HL-60/S4 treated with retinoic acid at 250 ng/mL for 4 days and 3 days (cell line): ENCODE data around the gene SMO.
"Not testable (repeated sequence)": the region's sequence is repeated elsewhere in the genome, so short reads cannot be mapped to it uniquely, and the experiment has no call there.

Experiments
- in situ Hi-C: fragments of 300-500 bp; cut with MboI; formaldehyde crosslinking; loops from 2 replicates; pipeline ENCODE4 v1.7.0; 2022; ENCODE audit warnings: low sequenced_read_pairs

SMO gene

GRCh38 chr7:129205987-129206785 lies 17.8 kb downstream of the SMO start:
- in situ Hi-C loops: no loop called here

GRCh38 chr7:129208667-129209066 lies 20.2 kb downstream of the SMO start:
- in situ Hi-C loops: no loop called here

- in situ Hi-C loops: no loop called here
Measured at GRCh38 chr7:129209067-129209926, 20.9 kb downstream of the SMO start.

GRCh38 chr7:129210256-129210988 lies 22.0 kb downstream of the SMO start:
- in situ Hi-C loops: no loop called here

GRCh38 chr7:129210989-129211312 lies 22.5 kb downstream of the SMO start:
- in situ Hi-C loops: no loop called here

GRCh38 chr7:129212126-129212525 lies 23.7 kb downstream of the SMO start:
- in situ Hi-C loops: no loop called here

- in situ Hi-C loops: no loop called here
Measured at GRCh38 chr7:129212596-129212995, 24.2 kb downstream of the SMO start.

- in situ Hi-C loops: no loop called here
Measured at GRCh38 chr7:129213828-129214227, 25.4 kb downstream of the SMO start.

GRCh38 chr7:129215691-129216090 lies 27.3 kb downstream of the SMO start:
- in situ Hi-C loops: not testable (repeated sequence)

- in situ Hi-C loops: not testable (repeated sequence)
Measured at GRCh38 chr7:129216101-129216715, 27.8 kb downstream of the SMO start.

GRCh38 chr7:129216821-129217416 lies 28.5 kb downstream of the SMO start:
- in situ Hi-C loops: not testable (repeated sequence)

GRCh38 chr7:129218514-129219062 lies 30.2 kb downstream of the SMO start:
- in situ Hi-C loops: no loop called here

GRCh38 chr7:129219166-129219565 lies 30.7 kb downstream of the SMO start:
- in situ Hi-C loops: not testable (repeated sequence)

- in situ Hi-C loops: no loop called here
Measured at GRCh38 chr7:129222064-129222463, 33.6 kb downstream of the SMO start.

GRCh38 chr7:129224251-129225205 lies 36.1 kb downstream of the SMO start, which contains the start of gene AHCYL2:
Gene AHCYL2 (plus strand): TSS chr7:129225030.
- in situ Hi-C loops: no loop called here

GRCh38 chr7:129225206-129225930 lies 36.9 kb downstream of the SMO start:
- in situ Hi-C loops: no loop called here

- in situ Hi-C loops: no loop called here
Measured at GRCh38 chr7:129225931-129226572, 37.6 kb downstream of the SMO start.
